ENCODE results near the gene RNF225. TPM values are rescaled to one million over a fixed set of nuclear protein-coding genes. Genes with fewer than 3 reads are reported as not detected.

Gene RNF225
- total and polyA plus RNA-seq, 9 of the 15 experiments (the other 6 are each of a cell fraction or from before 2014, with no cell fraction given) = 0.33 TPM; not detected in 8

GRCh38 chr19:58400916-58401839 lies 5.7 kb downstream of the RNF225 start (continued):
- TF ChIP-seq ZNF655 (CRISPR knock-in tag; IDR thresholded peaks at IDR 0.05) = no peak
- 0 out of 2 replicates have a peak, but pooled peaks have one; percentile 48 for TF ChIP-seq MYC (IDR thresholded peaks at IDR 0.05; ENCODE audit: low read depth, low read length)
- no peak for TF ChIP-seq MYC (CRISPR knock-in tag; IDR thresholded peaks at IDR 0.05; ENCODE audit: borderline replicate concordance, low read depth)
- TF ChIP-seq CTCFL (IDR thresholded peaks at IDR 0.05; ENCODE audit: borderline replicate concordance, insufficient read depth, low read depth, low read length, poor library complexity, severe bottlenecking) = no peak
- TF ChIP-seq PHF20 (IDR thresholded peaks at IDR 0.05; ENCODE audit: partially characterized antibody) = peak; percentile 21
- no peak; the same call in 1 of the 2 replicates for TF ChIP-seq ZNF589 (CRISPR knock-in tag; IDR thresholded peaks at IDR 0.05; ENCODE audit: low read depth)
- TF ChIP-seq, protein P1, sequence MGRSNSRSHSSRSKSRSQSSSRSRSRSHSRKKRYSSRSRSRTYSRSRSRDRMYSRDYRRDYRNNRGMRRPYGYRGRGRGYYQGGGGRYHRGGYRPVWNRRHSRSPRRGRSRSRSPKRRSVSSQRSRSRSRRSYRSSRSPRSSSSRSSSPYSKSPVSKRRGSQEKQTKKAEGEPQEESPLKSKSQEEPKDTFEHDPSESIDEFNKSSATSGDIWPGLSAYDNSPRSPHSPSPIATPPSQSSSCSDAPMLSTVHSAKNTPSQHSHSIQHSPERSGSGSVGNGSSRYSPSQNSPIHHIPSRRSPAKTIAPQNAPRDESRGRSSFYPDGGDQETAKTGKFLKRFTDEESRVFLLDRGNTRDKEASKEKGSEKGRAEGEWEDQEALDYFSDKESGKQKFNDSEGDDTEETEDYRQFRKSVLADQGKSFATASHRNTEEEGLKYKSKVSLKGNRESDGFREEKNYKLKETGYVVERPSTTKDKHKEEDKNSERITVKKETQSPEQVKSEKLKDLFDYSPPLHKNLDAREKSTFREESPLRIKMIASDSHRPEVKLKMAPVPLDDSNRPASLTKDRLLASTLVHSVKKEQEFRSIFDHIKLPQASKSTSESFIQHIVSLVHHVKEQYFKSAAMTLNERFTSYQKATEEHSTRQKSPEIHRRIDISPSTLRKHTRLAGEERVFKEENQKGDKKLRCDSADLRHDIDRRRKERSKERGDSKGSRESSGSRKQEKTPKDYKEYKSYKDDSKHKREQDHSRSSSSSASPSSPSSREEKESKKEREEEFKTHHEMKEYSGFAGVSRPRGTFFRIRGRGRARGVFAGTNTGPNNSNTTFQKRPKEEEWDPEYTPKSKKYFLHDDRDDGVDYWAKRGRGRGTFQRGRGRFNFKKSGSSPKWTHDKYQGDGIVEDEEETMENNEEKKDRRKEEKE (IDR thresholded peaks at IDR 0.05; ENCODE audit: borderline replicate concordance in 1 of 2, control insufficient read depth in 1 of 2, low read depth in 2 of 2, low read length in 1 of 2) = no peak
- TF ChIP-seq TAF1 (IDR thresholded peaks at IDR 0.05; ENCODE audit: control insufficient read depth, extremely low read depth, insufficient read depth, low read length, severe bottlenecking) = peak; percentile 92
- TF ChIP-seq RREB1 (CRISPR knock-in tag; IDR thresholded peaks at IDR 0.05) = no peak
- no peak for TF ChIP-seq ZNF217 (CRISPR knock-in tag; IDR thresholded peaks at IDR 0.05)
- TF ChIP-seq THAP7 (CRISPR knock-in tag; IDR thresholded peaks at IDR 0.05) = no peak
